ENCODE measurements around the gene FGF4.

DNA sequence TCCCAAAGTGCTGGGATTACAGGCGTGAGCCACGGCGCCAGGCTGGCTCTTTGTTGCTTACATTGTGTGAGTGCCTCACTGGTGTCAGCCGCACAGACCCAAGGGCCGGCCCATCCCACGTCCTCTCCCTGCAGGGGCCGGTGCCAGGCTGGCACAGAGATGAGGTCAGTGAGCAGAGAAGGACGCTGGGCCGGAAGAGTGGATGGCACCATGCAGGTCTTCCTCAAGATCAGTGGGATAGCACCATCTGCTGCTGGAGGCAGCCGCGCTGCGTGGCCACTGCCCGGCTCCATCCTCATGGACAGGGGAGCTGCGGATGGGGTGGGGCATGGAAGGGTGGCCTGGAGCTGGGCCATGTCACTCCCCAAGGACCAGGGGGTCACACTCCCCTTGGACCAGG, 22.0 kb upstream of the FGF4 start:
- TF ChIP-seq, protein P1, sequence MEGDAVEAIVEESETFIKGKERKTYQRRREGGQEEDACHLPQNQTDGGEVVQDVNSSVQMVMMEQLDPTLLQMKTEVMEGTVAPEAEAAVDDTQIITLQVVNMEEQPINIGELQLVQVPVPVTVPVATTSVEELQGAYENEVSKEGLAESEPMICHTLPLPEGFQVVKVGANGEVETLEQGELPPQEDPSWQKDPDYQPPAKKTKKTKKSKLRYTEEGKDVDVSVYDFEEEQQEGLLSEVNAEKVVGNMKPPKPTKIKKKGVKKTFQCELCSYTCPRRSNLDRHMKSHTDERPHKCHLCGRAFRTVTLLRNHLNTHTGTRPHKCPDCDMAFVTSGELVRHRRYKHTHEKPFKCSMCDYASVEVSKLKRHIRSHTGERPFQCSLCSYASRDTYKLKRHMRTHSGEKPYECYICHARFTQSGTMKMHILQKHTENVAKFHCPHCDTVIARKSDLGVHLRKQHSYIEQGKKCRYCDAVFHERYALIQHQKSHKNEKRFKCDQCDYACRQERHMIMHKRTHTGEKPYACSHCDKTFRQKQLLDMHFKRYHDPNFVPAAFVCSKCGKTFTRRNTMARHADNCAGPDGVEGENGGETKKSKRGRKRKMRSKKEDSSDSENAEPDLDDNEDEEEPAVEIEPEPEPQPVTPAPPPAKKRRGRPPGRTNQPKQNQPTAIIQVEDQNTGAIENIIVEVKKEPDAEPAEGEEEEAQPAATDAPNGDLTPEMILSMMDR (conservative IDR thresholded peaks at IDR 0.05; ENCODE audit: low read depth, low read length) = no peak
- TF ChIP-seq EZH2 (IDR thresholded peaks at IDR 0.05; ENCODE audit: borderline replicate concordance, low read depth, low read length, poor library complexity, severe bottlenecking) = no peak
